Peyer's patch (tissue), 4 donors: ENCODE measurements around the gene PLEKHG5. TPM values are rescaled to one million over a fixed set of nuclear protein-coding genes. Genes with fewer than 3 reads are reported as not detected.

Source experiments
- DNase-seq, 3 donors: peaks; one replicate each; pipeline ENCODE4 v3.0.0-alpha.2; 2017 to 2019
- H3K27ac ChIP-seq, 4 donors: fragments of 200-600 bp; sonication (generic); one replicate each; pipeline ENCODE4 v1.5.1; 2016 to 2019
- H3K27me3 ChIP-seq, 2 donors: fragments of 200-600 bp; sonication (generic); one replicate each; pipeline ENCODE4 v1.5.1; 2019
- H3K36me3 ChIP-seq, 3 donors: fragments of 200-600 bp; sonication (generic); one replicate each; pipeline ENCODE4 v1.5.1; 2016 to 2019
- H3K4me1 ChIP-seq, 4 donors: fragments of 200-600 bp; sonication (generic); one replicate each; pipeline ENCODE4 v1.5.1; 2016 to 2019
- H3K4me3 ChIP-seq, 4 donors: fragments of 200-600 bp; sonication (generic); 1 replicate in 3 of 4; 2 replicates in 1 of 4; pipeline ENCODE4 v1.5.1; 2016 to 2019; ENCODE audit warnings: mild to moderate bottlenecking in 1 of 4
- H3K9me3 ChIP-seq, 4 donors: fragments of 200-600 bp; sonication (generic); one replicate each; pipeline ENCODE4 v1.5.1; 2016 to 2019; ENCODE audit warnings: mild to moderate bottlenecking in 1 of 4
- POLR2A ChIP-seq, 2 donors: fragments of 450-650 bp; IDR thresholded peaks; one replicate each; pipeline ENCODE4 v1.5.1; 2017; ENCODE audit warnings: antibody characterized with exemption in 2 of 2, mild to moderate bottlenecking in 2 of 2, moderate library complexity in 2 of 2
- total RNA-seq, 4 donors: library from RNA; depleted of rRNA; stranded (reverse); fragments of >200 nt; gene quantifications; one replicate each; pipeline ENCODE4 v1.1.0, GENCODE V29; 2016
- TF ChIP-seq, protein P1 (sequence below), 6 experiments: fragments of 450-650 bp in 4 of 6; fragments of 200-600 bp in 2 of 6; sonication (generic) in 1 of 6; IDR thresholded peaks; one replicate each; pipeline ENCODE4 v1.5.1; 2017 to 2019; ENCODE audit warnings: antibody characterized with exemption in 6 of 6, mild to moderate bottlenecking in 3 of 6, moderate library complexity in 1 of 6

PLEKHG5 gene, protein sequence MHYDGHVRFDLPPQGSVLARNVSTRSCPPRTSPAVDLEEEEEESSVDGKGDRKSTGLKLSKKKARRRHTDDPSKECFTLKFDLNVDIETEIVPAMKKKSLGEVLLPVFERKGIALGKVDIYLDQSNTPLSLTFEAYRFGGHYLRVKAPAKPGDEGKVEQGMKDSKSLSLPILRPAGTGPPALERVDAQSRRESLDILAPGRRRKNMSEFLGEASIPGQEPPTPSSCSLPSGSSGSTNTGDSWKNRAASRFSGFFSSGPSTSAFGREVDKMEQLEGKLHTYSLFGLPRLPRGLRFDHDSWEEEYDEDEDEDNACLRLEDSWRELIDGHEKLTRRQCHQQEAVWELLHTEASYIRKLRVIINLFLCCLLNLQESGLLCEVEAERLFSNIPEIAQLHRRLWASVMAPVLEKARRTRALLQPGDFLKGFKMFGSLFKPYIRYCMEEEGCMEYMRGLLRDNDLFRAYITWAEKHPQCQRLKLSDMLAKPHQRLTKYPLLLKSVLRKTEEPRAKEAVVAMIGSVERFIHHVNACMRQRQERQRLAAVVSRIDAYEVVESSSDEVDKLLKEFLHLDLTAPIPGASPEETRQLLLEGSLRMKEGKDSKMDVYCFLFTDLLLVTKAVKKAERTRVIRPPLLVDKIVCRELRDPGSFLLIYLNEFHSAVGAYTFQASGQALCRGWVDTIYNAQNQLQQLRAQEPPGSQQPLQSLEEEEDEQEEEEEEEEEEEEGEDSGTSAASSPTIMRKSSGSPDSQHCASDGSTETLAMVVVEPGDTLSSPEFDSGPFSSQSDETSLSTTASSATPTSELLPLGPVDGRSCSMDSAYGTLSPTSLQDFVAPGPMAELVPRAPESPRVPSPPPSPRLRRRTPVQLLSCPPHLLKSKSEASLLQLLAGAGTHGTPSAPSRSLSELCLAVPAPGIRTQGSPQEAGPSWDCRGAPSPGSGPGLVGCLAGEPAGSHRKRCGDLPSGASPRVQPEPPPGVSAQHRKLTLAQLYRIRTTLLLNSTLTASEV
- 10 to 100 TPM; 17.7 to 56.9 (median 45.4) TPM for total RNA-seq

DNA sequence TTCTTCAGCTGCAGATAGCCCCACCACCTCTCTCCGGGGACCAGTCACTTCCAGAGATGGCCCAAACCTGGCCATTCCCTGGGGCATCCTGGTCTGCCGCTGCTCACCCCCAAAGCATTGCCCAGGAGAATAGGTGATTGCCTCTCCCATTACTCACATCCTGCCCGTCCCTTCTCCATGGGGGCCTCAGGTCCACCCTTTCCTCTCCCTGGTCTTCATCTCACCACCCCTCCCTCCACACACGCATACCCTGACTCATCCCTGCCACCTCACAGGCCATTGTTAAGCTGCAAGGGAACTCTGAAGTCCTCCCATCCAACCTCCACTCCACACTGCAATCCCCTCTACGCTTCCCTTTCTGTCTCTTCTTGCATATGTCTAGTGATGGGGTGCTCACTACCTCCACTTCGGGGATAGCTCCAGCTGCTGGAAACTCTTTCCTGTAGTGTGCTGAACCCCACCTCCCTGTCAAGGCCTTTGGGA, at the start of gene PLEKHG5:
Gene PLEKHG5, minus strand, starts transcription at position 188 of the 483 bp plus-strand sequence. CDS start 14,096 bp downstream, outside the sequence.
- DNase-seq = no peak
- Histone ChIP-seq H3K27me3 (no peaks in the 10 kb centered on the region), H3K27ac (peak within 1 kb of the TSS; percentile 67 to 75 (median 70)), H3K4me3 (peak within 1 kb of the TSS; percentile 61 to 69 (median 65)), H3K9me3 (no peaks in the 10 kb centered on the region), H3K36me3 (no peaks in the 10 kb centered on the region), H3K4me1 (peaks cover 0 to 30% (median 5%) of the 10 kb centered on the region in 4 donors)
- TF ChIP-seq, protein P1, sequence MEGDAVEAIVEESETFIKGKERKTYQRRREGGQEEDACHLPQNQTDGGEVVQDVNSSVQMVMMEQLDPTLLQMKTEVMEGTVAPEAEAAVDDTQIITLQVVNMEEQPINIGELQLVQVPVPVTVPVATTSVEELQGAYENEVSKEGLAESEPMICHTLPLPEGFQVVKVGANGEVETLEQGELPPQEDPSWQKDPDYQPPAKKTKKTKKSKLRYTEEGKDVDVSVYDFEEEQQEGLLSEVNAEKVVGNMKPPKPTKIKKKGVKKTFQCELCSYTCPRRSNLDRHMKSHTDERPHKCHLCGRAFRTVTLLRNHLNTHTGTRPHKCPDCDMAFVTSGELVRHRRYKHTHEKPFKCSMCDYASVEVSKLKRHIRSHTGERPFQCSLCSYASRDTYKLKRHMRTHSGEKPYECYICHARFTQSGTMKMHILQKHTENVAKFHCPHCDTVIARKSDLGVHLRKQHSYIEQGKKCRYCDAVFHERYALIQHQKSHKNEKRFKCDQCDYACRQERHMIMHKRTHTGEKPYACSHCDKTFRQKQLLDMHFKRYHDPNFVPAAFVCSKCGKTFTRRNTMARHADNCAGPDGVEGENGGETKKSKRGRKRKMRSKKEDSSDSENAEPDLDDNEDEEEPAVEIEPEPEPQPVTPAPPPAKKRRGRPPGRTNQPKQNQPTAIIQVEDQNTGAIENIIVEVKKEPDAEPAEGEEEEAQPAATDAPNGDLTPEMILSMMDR (IDR thresholded peaks at IDR 0.05) = no peak
- no peak for TF ChIP-seq POLR2A (IDR thresholded peaks at IDR 0.05)

DNA sequence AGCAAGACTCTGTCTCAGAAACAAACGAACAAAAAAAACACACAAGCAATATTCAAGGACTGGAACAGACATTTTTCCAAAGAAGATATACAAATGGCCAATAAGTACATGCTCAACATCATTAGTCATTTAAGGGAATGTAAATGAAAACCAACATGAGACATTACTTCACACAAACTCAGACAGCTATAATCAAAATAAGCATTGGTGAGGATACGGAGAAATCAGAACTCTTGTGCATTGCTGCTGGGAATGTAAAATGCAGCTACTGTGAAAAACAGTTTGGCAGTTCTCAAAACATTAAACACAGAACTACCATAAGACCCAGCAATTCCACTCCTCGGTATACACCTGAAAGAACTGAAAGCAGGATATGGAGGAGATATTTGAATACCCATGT, 47.5 kb upstream of the PLEKHG5 start:
- no peak overlapping the region for H3K27ac ChIP-seq
- no peak overlapping the region for H3K4me3 ChIP-seq
- H3K36me3 ChIP-seq = peaks cover 0 to 46% (median 0%) of the 10 kb centered on the region in 3 donors
- H3K27me3 ChIP-seq = no peaks in the 10 kb centered on the region
- H3K9me3 ChIP-seq = no peaks in the 10 kb centered on the region
- DNase-seq = no peak
- H3K4me1 ChIP-seq = no peaks in the 10 kb centered on the region
- no peak for TF ChIP-seq POLR2A (IDR thresholded peaks at IDR 0.05)
- TF ChIP-seq, protein P1 (IDR thresholded peaks at IDR 0.05) = no peak

DNA sequence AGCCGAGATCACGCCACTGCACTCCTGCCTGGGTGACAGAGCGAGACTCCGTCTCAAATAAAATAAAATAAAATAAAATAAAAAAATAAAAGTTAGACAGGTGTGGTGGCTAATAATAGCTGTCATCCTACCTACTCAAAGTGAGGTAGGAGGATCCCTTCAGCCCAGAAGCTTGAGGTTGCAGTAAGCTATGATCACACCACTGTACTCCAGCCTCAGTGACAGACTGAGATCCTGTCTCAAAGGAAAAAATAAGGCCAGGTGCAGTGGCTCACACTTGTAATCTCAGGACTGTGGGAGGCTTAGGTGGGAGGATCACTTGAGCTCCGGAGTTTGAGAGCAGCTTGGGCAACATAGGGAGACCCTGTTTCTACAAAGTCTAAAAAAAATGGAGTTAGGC, 44.8 kb upstream of the PLEKHG5 start:
- DNase-seq = no peak
- Histone ChIP-seq H3K27ac (no peak overlapping the region), H3K9me3 (no peaks in the 10 kb centered on the region), H3K27me3 (no peaks in the 10 kb centered on the region), H3K4me1 (no peaks in the 10 kb centered on the region), H3K4me3 (no peak overlapping the region), H3K36me3 (peaks cover 0 to 51% (median 3%) of the 10 kb centered on the region in 3 donors)
- no peak for TF ChIP-seq POLR2A (IDR thresholded peaks at IDR 0.05)
- TF ChIP-seq, protein P1 (IDR thresholded peaks at IDR 0.05) = no peak

DNA sequence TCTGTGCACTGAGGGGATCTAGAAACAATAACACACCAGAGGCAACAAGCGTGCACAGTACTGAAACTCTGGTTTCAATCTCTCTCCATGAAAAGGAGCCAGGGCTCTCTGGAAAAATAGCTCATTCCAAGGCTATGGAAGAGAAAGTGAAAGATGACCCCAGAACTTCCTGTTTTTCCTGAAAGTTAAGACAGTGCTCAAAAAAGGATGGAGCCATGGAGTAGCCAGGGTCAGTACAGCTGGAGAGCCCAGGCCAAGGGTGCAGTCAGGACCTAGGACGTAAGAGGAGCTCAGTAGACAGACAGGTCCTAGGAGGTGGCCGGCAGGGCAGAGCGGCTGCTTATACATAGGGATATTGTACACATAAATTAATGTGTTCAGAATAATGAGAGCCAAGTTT, 43.7 kb upstream of the PLEKHG5 start:
- no peak for DNase-seq
- Histone ChIP-seq H3K9me3 (no peaks in the 10 kb centered on the region), H3K27ac (no peak overlapping the region), H3K4me3 (no peak overlapping the region), H3K27me3 (no peaks in the 10 kb centered on the region), H3K4me1 (no peaks in the 10 kb centered on the region), H3K36me3 (peaks cover 0 to 56% (median 3%) of the 10 kb centered on the region in 3 donors)
- no peak for TF ChIP-seq POLR2A (IDR thresholded peaks at IDR 0.05)
- TF ChIP-seq, protein P1 (IDR thresholded peaks at IDR 0.05) = no peak

DNA sequence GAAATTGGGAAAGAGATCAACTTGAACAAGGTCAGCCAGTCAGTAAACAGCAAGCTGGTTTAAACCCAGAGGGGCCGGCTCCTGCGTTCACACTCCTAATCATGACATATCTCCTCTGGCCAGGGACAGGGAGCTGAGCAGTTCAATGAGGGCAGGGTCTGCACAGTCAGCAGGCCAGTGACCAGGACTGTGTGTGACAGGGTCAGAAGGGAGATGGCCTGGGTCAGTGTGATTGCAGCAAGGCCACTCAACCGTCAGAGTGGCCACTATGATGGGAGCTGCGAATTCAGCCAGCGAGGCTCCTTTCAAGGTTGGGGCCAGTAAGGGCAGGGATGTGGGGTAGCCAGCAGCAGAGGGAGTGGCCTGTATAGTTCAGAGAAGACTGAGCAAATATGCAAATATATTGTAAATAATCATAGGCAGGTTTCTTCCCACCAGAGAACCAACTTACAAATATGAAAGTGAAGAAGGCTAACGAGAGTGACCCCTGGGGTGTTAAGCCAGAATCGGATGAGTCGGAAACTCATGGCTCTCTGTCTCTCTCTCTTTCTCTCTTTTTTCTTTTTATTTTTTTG, 42.9 kb upstream of the PLEKHG5 start:
- Histone ChIP-seq H3K27me3 (no peaks in the 10 kb centered on the region), H3K4me3 (no peak overlapping the region), H3K27ac (no peak overlapping the region), H3K36me3 (peaks cover 0 to 63% (median 3%) of the 10 kb centered on the region in 3 donors), H3K4me1 (no peaks in the 10 kb centered on the region), H3K9me3 (no peaks in the 10 kb centered on the region)
- no peak for DNase-seq
- TF ChIP-seq, protein P1 (IDR thresholded peaks at IDR 0.05) = no peak
- TF ChIP-seq POLR2A (IDR thresholded peaks at IDR 0.05) = no peak
